ENCODE data around the gene TBL2. TPM values are rescaled to one million over a fixed set of nuclear protein-coding genes. Genes with fewer than 3 reads are reported as not detected.
"Not testable (repeated sequence)": the region's sequence is repeated elsewhere in the genome, so short reads cannot be mapped to it uniquely, and the experiment has no call there.

TBL2 gene
- total RNA-seq, 1 donor from 2014 or later: 48.2 TPM

GRCh38 chr7:73573276-73573675, 5.1 kb downstream of the TBL2 start:
- no peaks in the 10 kb centered on the region for H3K27me3 Mint-ChIP-seq (ENCODE audit: insufficient read depth)
- peaks cover 25% of the 10 kb centered on the region for H3K4me1 Mint-ChIP-seq (ENCODE audit: low read depth)
- peaks cover 45% of the 10 kb centered on the region for H3K36me3 Mint-ChIP-seq (ENCODE audit: low read depth)
- H3K27ac Mint-ChIP-seq: no peak overlapping the region
- H3K9me3 Mint-ChIP-seq: no peaks in the 10 kb centered on the region
- intact Hi-C loops (cut with micrococcal nuclease): no loop called here
- no peak for DNase-seq (ENCODE audit: low spot score)
- no peak overlapping the region for H3K4me3 Mint-ChIP-seq

DNA sequence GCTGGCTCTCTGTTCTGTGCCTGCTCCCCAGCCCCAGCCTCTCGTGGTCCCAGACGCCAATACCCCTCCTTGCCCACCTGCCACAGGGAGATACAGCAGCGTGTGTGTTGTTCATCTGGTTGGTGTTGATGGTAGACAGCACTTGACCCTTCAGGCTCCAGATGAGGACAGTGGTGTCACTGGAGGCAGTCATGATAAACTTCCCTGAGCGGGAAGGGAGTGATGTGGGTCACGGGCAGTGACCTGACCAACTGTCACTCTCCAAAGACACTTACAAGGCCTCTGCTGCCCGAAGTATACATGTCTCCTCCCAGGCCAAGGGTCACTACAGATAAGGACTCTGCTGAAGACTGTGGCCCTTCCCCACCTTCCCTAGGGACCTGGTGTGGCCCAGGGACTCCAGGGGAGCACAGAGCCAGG, 5.6 kb downstream of the TBL2 start:
- intact Hi-C loops (cut with micrococcal nuclease): no loop called here
- peaks cover 30% of the 10 kb centered on the region for H3K4me1 Mint-ChIP-seq (ENCODE audit: low read depth)
- no peak overlapping the region for H3K27ac Mint-ChIP-seq
- H3K4me3 Mint-ChIP-seq: no peak overlapping the region
- no peaks in the 10 kb centered on the region for H3K27me3 Mint-ChIP-seq (ENCODE audit: insufficient read depth)
- no peaks in the 10 kb centered on the region for H3K9me3 Mint-ChIP-seq
- DNase-seq (ENCODE audit: low spot score): no peak
- peaks cover 46% of the 10 kb centered on the region for H3K36me3 Mint-ChIP-seq (ENCODE audit: low read depth)

GRCh38 chr7:73570977-73571376, 7.4 kb downstream of the TBL2 start:
- Mint-ChIP-seq H3K27ac (no peak overlapping the region), H3K36me3 (ENCODE audit: low read depth) (peaks cover 45% of the 10 kb centered on the region), H3K4me1 (ENCODE audit: low read depth) (peaks cover 30% of the 10 kb centered on the region), H3K9me3 (no peaks in the 10 kb centered on the region), H3K27me3 (ENCODE audit: insufficient read depth) (no peaks in the 10 kb centered on the region), H3K4me3 (no peak overlapping the region)
- intact Hi-C loops (cut with micrococcal nuclease): no loop called here
- no peak for DNase-seq (ENCODE audit: low spot score)

- Mint-ChIP-seq H3K36me3 (ENCODE audit: low read depth) (peaks cover 45% of the 10 kb centered on the region), H3K9me3 (no peaks in the 10 kb centered on the region), H3K4me3 (no peak overlapping the region), H3K27me3 (ENCODE audit: insufficient read depth) (no peaks in the 10 kb centered on the region), H3K27ac (no peak overlapping the region), H3K4me1 (ENCODE audit: low read depth) (peaks cover 35% of the 10 kb centered on the region)
- intact Hi-C loops (cut with micrococcal nuclease): no loop called here
- DNase-seq (ENCODE audit: low spot score): no peak
These were observed 7.9 kb downstream of the TBL2 start for GRCh38 chr7:73570521-73570920.

DNA sequence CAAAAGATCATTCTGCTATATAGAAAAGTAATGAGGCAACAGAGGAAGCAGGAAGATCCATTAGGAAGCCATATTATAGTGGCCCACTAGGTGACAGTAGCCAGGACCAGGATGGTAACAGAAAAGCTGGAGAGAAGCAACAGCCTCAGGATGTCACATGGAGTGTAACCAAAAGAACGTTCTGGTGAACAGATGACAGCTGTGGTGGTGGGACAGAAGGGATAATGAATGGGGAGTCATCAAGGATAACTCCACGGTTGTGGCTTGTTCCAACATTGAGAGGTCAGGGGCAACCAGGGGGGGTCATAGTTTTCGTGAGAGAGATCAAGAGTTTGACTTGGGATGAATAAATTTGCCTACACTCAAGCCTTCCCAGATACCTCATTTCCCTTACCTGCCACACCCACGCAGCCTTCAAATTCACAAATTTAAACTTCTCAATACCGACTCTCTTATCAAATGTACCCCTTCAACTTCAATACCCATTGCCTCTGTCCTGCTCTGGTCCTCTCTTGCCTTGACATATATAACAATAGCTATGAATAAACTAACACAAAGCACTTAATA, 9.3 kb downstream of the TBL2 start:
- intact Hi-C loops (cut with micrococcal nuclease): no loop called here

GRCh38 chr7:73567846-73568685, 10.3 kb downstream of the TBL2 start:
- peaks cover 29% of the 10 kb centered on the region for H3K36me3 Mint-ChIP-seq (ENCODE audit: low read depth)
- intact Hi-C loops (cut with micrococcal nuclease): no loop called here

More for the DNA sequence above, 9.3 kb downstream of the TBL2 start:
- no peaks in the 10 kb centered on the region for H3K9me3 Mint-ChIP-seq
- peaks cover 37% of the 10 kb centered on the region for H3K36me3 Mint-ChIP-seq (ENCODE audit: low read depth)
- peaks cover 40% of the 10 kb centered on the region for H3K4me1 Mint-ChIP-seq (ENCODE audit: low read depth)
- H3K27ac Mint-ChIP-seq: no peak overlapping the region
- H3K4me3 Mint-ChIP-seq: no peak overlapping the region
- no peaks in the 10 kb centered on the region for H3K27me3 Mint-ChIP-seq (ENCODE audit: insufficient read depth)
- DNase-seq (ENCODE audit: low spot score): no peak

GRCh38 chr7:73567140-73567539, 11.2 kb downstream of the TBL2 start:
- Mint-ChIP-seq H3K4me3 (no peak overlapping the region), H3K36me3 (ENCODE audit: low read depth) (peaks cover 22% of the 10 kb centered on the region), H3K27me3 (ENCODE audit: insufficient read depth) (no peaks in the 10 kb centered on the region), H3K4me1 (ENCODE audit: low read depth) (peaks cover 40% of the 10 kb centered on the region), H3K27ac (no peak overlapping the region), H3K9me3 (no peaks in the 10 kb centered on the region)
- intact Hi-C loops (cut with micrococcal nuclease): no loop called here
- no peak for DNase-seq (ENCODE audit: low spot score)

More at GRCh38 chr7:73567846-73568685, 10.3 kb downstream of the TBL2 start:
- Mint-ChIP-seq H3K27me3 (ENCODE audit: insufficient read depth) (no peaks in the 10 kb centered on the region), H3K27ac (no peak overlapping the region), H3K4me1 (ENCODE audit: low read depth) (peaks cover 40% of the 10 kb centered on the region), H3K4me3 (no peak overlapping the region), H3K9me3 (no peaks in the 10 kb centered on the region)
- DNase-seq (ENCODE audit: low spot score): no peak

DNA sequence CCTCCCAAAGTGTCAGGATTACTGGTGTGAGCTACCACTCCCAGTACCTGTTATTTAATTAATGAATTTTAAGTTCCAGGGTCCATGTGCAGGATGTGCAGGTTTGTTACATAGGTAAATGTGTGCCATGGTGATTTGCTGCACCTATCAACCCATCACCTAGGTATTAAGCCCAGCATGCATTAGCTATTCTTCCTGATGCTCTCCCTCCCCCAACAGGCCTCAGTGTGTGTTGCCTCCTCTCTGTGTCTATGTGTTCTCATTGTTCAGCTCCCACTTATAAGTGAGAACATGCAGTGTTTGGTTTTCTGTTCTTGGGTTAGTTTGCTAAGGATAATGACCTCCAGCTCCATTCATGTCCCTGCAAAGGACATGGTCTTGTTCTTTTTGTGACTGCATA, 11.9 kb downstream of the TBL2 start:
- intact Hi-C loops (cut with micrococcal nuclease); H3K27me3 Mint-ChIP-seq (ENCODE audit: insufficient read depth); H3K27ac Mint-ChIP-seq; DNase-seq (ENCODE audit: low spot score); H3K9me3 Mint-ChIP-seq: not testable (repeated sequence)
- Mint-ChIP-seq H3K4me3 (peak overlapping the region; percentile 31), H3K4me1 (ENCODE audit: low read depth) (peaks cover 40% of the 10 kb centered on the region), H3K36me3 (ENCODE audit: low read depth) (peaks cover 19% of the 10 kb centered on the region)

DNA sequence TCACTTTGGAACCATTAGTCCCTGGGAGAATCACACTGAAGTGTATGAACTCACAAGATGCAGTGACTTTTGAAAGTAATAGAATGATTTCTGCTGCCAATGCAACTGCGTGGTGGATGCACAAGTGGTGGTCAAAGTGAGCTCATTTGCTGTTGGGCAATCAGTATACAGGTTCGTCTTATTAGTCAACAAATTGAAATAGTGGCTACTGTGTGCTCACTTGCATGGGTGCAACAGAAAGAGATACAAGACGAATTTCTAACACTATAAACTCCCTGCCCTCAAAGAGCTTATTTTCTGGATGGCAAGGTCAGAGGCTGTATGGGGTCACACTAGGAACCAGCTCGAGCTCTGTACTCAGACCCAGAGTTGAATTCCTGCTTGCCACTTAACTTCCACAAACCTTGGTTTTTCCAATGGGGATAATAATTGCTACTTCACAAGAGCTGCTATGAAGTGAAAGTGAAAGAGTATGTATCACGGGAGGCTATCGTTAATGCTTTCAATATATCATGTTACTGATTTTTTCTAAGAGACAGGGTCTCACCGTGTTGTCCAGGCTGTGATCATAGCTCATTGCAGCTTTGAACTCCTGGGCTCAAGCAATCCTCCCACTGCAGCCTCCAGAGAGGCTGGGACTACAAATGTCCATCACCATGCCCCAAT, 12.6 kb downstream of the TBL2 start:
- no peak overlapping the region for H3K27ac Mint-ChIP-seq
- no peaks in the 10 kb centered on the region for H3K9me3 Mint-ChIP-seq
- no peaks in the 10 kb centered on the region for H3K27me3 Mint-ChIP-seq (ENCODE audit: insufficient read depth)

GRCh38 chr7:73560109-73560835, 18.1 kb downstream of the TBL2 start:
- H3K36me3 Mint-ChIP-seq (ENCODE audit: low read depth): peaks cover 2% of the 10 kb centered on the region
- peaks cover 8% of the 10 kb centered on the region for H3K27me3 Mint-ChIP-seq (ENCODE audit: insufficient read depth)
- H3K4me3 Mint-ChIP-seq: peak overlapping the region; percentile 22
- H3K27ac Mint-ChIP-seq: peak overlapping the region; percentile 3
- H3K9me3 Mint-ChIP-seq: no peaks in the 10 kb centered on the region
- intact Hi-C loops (cut with micrococcal nuclease): no loop called here
- peaks cover 35% of the 10 kb centered on the region for H3K4me1 Mint-ChIP-seq (ENCODE audit: low read depth)
- DNase-seq (ENCODE audit: low spot score): no peak

More for the DNA sequence above, 12.6 kb downstream of the TBL2 start:
- Mint-ChIP-seq H3K4me3 (peak overlapping the region; percentile 31), H3K36me3 (ENCODE audit: low read depth) (peaks cover 19% of the 10 kb centered on the region), H3K4me1 (ENCODE audit: low read depth) (peaks cover 40% of the 10 kb centered on the region)
- no peak for DNase-seq (ENCODE audit: low spot score)
- intact Hi-C loops (cut with micrococcal nuclease): no loop called here

GRCh38 chr7:73557397-73558257, 20.8 kb downstream of the TBL2 start, which contains the start of gene BCL7B:
Gene BCL7B (minus strand): TSS chr7:73557690. CDS start chr7:73557578, 112 bp downstream.
- Mint-ChIP-seq H3K9me3 (no peaks in the 10 kb centered on the region), H3K27me3 (ENCODE audit: insufficient read depth) (peaks cover 8% of the 10 kb centered on the region), H3K4me3 (peak within 1 kb of the TSS; percentile 95), H3K4me1 (ENCODE audit: low read depth) (peaks cover 38% of the 10 kb centered on the region), H3K27ac (peak within 1 kb of the TSS; percentile 98), H3K36me3 (ENCODE audit: low read depth) (peaks cover 9% of the 10 kb centered on the region)
- peak; percentile 81 for DNase-seq (ENCODE audit: low spot score)
- intact Hi-C loops (cut with micrococcal nuclease): loop anchor here (1.0 to 5.0 kb wide), 7 partner anchors 21 to 181 kb away; partner anchors contain the start of genes ABHD11, BAZ1B, BUD23 and DNAJC30

DNA sequence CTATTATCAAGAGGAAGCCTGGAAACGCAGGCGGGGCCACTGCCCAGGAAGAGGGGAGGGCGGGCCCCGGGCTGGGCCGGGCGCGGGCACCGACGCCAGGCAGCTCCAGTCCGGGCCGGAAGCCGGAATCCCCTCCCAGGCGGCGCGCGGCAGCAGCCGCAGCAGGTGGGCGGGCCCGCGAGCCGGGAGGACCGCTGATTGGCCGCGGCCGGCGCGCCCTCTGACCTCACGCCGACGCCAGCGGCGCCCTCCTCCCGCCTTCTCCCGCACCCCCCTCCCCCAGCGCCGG, 21.3 kb downstream of the TBL2 start:
- intact Hi-C loops (cut with micrococcal nuclease): loop anchor here (1.0 to 5.0 kb wide), 7 partner anchors 21 to 181 kb away; partner anchors contain the start of genes ABHD11, BAZ1B, BUD23 and DNAJC30
- DNase-seq (ENCODE audit: low spot score): peak; percentile 92
- Mint-ChIP-seq H3K9me3 (no peaks in the 10 kb centered on the region), H3K4me1 (ENCODE audit: low read depth) (peaks cover 38% of the 10 kb centered on the region), H3K4me3 (peak overlapping the region; percentile 94), H3K36me3 (ENCODE audit: low read depth) (peaks cover 11% of the 10 kb centered on the region), H3K27ac (peak overlapping the region; percentile 79), H3K27me3 (ENCODE audit: insufficient read depth) (peaks cover 8% of the 10 kb centered on the region)
